ENCODE results near the gene ENTPD1.

Gene ENTPD1

DNA sequence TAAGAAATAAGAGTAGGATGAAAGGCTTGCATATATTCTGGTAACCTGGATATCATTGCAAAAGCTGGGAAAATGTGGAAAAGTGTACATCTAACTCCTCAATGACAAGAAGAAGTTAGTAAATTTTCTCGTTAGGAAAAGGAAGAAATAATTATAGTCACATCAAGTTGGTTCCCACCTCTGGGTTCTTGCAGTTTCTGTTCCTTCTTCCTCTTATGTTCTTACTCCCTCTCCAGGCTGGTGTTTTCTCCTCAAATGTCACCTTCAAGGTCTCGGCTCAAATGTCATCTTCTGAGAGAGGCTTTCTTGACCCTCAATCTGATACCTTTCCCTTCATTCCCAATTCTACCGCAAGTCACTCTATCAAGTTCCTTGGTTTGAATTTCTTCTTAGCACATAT lies 64.4 kb downstream of the ENTPD1 start:
- in situ Hi-C loops (cut with MboI; ENCODE audit: low sequenced_read_pairs) = no loop called here

DNA sequence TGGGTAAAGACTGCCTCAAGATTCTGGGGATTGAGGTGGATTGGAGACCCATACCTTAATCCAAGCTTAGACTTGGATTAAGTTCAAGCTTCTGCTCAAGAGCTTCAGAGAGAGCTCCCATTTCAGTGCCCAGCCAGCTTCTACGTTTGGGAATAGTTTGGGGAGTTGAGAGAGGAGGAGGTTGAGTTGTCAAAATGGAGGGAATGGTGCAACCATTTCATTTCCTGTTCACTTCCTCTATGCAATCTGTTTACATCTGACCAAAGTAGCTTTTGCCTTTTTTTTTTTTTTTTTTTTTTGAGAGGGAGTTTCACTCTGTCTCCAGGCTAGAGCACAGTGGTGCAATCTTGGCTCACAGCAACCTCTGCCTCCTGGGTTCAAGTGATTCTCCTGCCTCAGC lies 65.8 kb downstream of the ENTPD1 start:
- in situ Hi-C loops (cut with MboI; ENCODE audit: low sequenced_read_pairs) = no loop called here

DNA sequence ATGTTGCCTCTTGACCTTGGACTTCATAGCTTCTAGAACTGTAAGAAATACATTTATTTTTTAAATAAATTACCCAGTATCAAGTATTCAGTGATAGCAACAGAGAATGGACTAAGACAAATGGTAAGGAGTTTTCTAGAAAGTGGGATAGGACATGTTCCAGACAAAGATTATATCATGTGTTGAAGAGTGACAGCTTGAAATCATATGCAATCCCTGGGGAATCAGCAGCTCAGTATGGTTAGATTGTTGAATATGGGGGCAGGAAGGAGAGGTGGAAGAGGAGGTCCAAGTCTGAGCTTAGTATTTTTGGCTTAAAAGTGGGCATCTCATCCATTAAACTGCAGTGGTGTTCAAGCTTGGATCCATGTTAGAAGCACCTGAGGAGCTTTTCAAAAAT lies 74.1 kb downstream of the ENTPD1 start:
- in situ Hi-C loops (cut with MboI; ENCODE audit: low sequenced_read_pairs) = no loop called here

DNA sequence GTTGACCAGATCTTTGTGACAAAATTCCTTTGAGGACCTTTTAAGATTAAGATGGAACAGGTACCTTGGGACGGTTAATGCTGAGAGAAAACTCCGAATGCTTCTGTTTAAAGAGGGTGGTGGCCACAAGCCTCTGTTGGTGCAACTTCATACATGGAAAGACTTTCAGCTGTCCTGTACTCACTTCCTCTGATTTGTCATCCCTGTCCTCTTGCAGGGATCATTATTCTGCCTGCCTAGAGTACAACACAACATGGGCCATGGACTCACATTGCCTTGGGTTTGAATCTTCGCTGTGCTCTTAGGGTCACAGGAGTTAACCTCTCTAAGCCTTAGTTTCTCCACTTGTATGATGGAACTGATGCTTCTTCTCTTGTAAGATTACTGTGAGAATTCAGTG lies 75.1 kb downstream of the ENTPD1 start:
- in situ Hi-C loops (cut with MboI; ENCODE audit: low sequenced_read_pairs) = no loop called here

DNA sequence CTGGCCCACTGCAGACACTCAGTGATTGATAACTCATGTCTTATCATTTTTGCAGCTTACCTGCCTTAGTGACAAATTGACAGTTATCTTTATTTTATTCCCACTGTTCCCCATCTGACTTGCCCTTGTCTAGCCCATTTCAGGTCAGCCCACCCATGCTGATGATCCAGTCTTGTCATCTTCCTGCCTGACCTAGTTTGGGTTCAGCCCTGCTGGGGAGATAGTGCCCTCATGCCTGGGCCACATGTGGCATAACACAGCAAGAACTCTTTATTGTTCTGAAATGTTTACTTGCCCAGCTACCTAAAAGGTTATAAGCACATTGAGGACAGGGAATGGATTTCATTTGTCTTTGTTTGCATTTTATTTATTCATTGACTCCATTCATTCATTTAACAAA lies 75.6 kb downstream of the ENTPD1 start:
- in situ Hi-C loops (cut with MboI; ENCODE audit: low sequenced_read_pairs) = no loop called here

DNA sequence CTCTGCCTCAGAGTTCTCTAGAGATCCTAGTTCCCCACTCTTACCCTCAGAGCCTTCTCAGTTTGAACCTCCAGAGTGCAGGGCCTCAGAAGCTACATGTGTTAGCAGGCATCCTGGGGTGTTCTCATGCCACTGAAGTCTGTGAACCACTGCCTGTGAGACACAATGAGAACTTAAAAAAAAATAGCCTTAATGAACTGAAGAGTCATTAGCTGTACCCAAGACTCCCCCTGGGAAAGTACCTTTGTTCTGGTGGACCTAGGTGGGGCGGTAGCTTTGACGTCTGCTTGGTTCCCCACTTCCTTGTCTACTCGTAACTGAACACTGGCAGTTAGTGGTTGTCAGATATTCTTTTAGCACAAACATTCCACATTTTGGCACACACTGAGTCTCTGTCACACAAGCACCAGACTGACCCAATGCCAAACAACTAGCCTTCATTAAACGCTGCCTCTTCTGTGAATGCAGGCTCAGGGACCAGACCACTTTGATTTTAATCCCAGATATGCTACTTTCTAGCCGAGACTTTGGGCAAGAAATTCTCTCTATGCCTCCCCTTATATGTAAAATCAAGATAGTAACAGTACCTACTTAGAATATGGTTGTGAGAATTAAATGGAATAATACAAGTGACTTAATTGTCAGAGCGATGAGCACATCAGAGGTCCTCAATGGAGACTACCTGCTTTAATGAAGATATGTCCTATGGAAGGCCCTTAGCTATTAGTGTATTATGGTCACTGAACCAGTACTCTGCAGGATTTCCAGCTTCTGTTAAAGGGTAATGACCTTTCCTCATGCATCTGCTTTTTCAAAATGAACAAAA lies 76.5 kb downstream of the ENTPD1 start:
- in situ Hi-C loops (cut with MboI; ENCODE audit: low sequenced_read_pairs) = no loop called here

DNA sequence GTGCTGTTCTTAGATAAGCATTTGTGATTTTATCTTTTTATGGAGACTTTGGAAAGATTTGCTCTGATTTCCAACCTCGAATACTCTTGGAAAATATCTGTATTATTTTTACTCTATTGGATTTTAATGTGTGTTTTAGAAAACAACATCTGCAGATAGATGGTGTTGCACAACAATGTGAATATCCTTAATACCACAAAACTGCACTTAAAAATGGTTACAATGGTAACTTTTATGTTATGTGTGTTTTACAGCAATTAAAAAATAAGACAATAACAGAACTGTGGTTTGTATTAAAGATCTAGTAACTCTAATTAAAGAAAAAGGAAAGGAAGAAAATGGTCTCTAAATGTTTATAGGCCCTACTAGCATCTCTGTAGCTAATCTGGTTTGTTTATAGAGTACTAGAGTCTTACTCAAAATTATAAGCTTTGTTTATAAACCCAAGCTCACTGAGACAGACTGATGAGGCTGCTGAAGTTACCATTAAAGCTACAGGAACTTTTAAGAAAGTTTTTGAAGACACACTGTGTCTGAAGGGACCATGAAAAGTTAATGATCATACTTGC lies 77.2 kb downstream of the ENTPD1 start:
- in situ Hi-C loops (cut with MboI; ENCODE audit: low sequenced_read_pairs) = no loop called here

DNA sequence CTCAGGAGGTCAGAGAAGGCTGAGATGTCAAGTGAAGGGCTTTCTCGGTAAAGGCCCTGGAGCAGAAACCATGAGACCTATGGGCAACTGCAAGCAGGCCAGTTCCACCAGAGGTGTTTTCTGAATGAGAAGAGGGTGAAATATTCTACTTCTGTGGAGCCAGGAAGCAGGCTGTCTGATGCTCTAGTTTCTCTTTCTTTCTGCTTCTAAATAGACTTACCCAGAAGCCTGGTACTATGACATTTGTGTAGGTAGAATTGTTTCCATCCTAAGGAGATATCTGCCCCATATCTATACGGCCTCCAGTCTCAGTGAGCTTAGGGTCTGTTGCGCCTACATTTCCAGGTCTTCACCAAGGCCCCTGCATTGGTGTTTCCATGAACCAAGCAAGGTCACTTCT lies 78.4 kb downstream of the ENTPD1 start:
- in situ Hi-C loops (cut with MboI; ENCODE audit: low sequenced_read_pairs) = no loop called here

DNA sequence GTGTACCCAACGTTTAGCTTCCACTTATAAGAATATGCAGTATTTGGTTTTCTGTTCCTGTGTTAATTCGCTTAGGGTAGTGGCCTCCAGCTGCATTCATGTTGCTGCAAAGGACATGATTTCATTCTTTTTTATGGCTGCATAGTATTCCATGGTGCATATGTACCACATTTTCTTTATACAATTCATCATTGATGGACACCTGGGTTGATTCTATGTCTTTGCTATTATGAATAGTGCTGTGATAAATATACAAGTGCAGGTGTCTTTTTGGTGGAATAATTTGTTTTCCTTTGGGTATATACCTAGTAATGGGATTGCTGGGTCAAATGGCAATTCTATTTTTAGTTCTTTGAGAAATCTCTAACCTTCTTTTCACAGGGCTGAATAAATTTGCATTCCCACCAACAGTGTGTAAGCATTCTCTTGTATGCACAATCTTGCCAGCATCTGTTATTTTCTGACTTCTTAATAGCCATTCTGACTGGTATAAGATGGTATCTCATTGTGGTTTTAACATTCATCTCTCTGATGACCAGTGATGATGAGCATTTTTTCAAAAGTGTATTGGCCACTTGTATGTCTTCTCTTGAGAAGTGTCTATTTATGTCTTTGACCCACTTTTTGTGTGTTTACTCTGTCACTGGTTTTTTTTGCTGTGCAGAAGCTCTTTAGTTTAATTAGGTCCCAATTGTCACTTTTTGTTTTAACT lies 79.3 kb downstream of the ENTPD1 start:
- in situ Hi-C loops (cut with MboI; ENCODE audit: low sequenced_read_pairs) = no loop called here

DNA sequence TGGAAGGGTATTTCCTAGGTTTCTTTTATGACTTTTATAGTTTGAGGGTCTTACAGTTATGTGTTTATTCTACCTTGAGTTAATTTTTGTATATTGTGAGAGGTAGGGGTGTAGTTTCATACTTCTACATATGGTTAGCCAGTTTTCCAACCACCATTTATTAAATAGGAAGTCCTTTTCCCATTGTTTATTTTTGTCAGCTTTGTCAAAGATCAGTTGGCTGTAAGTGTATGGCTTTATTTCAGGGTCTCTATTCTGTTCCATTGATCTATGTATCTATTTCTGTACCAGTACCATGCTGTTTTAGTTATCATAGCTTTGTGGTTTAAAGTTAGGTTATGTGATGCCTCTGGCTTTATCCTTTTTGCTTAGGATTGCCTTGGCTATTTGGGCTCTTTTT lies 79.9 kb downstream of the ENTPD1 start:
- in situ Hi-C loops (cut with MboI; ENCODE audit: low sequenced_read_pairs) = no loop called here

DNA sequence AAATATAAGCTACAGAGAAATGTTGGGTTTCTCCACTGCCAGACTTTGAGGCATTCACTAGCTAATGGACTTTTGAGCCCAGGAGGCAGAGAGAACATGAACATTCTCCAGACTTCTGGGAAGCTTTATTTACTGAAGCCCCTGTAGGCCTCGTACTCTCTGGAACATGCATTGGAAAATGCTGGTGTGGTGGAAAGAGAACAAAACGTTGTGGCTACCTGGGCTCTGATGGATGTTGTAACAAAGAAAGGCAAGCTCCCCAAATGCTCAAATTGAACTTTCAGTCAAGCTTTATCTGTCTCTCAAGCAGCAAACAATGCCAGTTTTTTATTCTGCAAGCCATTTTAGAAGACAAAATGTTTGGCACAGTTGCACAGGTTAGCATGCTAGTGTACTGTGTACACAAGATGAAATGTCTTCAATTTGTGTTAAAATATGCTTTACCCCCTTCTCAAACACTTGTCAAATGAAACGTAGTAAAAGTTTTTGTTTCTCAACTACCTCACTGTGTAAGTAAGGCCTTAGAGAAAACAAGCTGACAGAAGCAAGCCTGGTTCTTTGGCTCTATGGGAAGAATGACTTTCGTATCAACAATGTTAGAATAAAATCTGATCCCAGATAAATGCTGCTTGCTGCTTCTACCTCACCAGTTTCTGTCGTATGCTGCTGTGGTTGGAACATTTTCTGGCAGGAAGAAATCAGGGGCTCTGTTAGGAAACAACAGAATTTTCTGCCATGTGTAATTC lies 80.8 kb downstream of the ENTPD1 start:
- in situ Hi-C loops (cut with MboI; ENCODE audit: low sequenced_read_pairs) = no loop called here

DNA sequence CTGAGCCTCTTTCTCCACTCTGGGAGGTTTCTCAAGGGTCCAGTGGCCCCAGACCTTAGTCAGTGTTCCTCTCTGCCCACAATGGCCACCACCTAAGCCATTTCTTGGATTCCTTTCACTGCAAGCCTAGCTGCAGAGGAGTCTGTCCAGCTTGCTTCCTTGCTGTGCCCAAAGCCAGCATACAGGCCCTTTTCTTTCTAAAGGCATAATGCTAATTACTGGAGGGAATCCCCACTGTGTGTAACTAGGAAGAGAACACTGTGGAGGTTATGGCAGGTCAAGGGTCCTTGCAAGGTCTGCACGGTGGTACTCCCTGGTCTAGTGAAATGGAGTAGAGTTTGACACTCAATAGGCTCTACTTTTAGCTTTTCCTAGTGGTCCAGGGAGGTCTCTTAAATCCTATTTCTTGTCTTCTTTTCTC lies 81.4 kb downstream of the ENTPD1 start:
- in situ Hi-C loops (cut with MboI; ENCODE audit: low sequenced_read_pairs) = no loop called here

DNA sequence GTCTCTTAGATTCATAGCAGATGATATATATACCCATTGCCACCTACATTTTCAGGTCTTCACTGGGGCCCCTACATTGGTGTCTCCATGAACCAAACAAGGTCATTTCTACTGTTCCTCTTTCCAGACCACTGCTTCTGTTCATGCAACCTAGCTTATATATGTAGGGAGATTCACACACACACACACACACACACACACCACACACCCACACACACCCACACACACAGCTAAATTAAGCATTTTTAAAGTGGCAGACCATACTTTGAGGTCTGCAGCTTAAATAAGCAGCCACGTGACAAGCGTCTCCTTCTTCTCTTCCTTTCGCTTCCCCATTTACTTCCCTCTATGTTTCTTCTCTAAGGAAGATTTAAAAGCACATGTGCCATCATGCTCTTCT lies 81.8 kb downstream of the ENTPD1 start:
- in situ Hi-C loops (cut with MboI; ENCODE audit: low sequenced_read_pairs) = no loop called here

DNA sequence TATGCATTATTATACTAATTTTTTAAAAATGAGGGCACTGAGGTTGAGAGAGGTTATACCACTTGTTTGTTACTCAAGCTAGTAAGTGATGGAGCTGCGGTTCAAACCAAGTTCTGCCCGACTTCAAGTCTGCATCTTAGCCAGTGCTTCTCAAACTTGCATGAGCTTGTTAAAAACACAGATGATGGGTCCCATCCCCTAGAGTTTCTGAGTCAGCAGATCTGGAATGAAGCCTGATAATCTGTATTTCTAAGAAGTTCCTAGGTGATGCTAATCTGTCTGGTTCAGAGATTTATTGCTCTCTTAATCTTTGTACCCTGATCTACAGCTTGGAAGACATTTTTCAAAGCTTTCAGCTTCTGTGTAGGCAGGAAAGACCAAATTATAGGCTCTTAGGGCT lies 84.2 kb downstream of the ENTPD1 start:
- in situ Hi-C loops (cut with MboI; ENCODE audit: low sequenced_read_pairs) = no loop called here

DNA sequence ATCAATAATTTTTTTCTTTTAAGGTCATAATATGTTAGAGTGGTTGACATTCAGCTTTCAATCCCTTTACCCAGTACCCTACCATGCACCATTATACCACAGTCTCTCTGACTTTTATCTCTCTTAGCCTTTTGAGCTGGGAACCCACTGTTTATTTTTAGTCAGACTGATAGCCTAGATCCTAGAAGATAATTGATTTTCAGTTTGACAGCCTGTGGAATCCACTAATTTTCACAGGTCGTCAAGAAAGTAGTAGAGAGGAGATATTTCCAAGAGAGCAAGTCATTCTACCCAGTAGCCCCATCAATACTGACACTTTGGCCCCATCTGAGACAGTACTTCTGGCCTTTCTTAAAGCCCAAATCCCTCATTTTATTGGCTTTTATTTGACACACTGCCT lies 84.7 kb downstream of the ENTPD1 start:
- in situ Hi-C loops (cut with MboI; ENCODE audit: low sequenced_read_pairs) = no loop called here

DNA sequence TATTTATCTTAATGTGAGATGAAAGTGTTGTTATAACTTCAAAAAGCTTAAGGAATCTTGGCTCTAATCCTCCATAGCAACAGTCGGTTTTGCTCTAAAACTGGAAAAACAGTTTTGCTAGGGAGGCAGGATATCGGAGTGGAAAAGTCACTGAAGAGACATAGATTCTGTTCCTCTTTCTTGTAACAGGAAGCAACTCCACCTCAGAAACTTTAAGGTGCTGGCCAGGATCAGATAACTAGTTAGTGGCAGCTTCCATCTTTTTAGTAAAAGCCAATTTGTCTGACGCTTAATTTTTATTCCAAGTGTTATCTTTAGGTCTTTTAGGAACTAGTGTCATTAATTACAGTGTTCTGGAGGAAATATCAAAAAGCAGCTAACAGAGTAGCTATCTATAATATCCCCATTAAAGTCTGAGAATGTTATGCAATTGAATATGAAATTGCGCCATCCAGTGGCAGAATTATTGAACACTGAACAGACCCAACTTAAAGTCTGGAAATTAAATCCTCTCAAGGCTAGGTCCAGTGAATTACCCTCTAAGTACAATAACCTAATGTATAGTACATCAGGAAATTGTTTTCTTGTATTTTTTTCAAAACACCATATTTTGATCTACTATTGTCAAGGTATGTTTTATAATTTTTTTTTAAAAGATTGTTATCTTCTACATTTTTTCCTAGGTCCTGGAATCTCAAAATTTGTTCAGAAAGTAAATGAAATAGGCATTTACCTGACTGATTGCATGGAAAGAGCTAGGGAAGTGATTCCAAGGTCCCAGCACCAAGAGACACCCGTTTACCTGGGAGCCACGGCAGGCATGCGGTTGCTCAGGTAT lies 85.9 kb downstream of the ENTPD1 start:
- in situ Hi-C loops (cut with MboI; ENCODE audit: low sequenced_read_pairs) = no loop called here

DNA sequence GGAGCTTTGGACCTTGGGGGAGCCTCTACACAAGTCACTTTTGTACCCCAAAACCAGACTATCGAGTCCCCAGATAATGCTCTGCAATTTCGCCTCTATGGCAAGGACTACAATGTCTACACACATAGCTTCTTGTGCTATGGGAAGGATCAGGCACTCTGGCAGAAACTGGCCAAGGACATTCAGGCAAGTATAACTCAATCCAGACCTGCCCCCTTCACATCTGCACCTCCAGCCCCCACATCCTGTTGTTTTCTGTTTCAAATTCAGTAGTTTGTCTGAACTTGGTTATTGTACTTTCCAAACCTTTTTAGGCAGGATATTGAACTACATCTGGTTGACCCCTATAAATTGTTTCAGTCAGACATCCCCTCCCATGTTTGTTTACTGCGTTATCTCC lies 89.4 kb downstream of the ENTPD1 start:
- in situ Hi-C loops (cut with MboI; ENCODE audit: low sequenced_read_pairs) = no loop called here

DNA sequence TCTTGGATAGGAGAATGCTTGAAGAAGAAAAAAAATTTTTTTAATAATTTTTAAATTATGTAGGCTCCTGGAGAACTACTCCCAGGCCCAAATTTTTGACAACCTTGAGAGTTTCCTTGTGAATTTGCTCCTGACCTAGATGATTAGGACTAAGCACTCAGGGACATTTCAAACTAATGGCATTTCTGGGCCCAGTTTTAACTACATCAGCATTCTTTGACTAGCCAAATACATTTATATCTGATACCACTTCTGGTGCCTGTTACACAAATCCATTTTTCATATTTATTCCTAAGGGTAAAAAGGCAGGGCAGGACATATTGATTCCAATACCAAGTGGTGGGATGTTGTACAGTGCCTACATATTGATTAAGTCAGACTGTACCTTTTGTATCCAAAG lies 91.0 kb downstream of the ENTPD1 start:
- in situ Hi-C loops (cut with MboI; ENCODE audit: low sequenced_read_pairs) = no loop called here

DNA sequence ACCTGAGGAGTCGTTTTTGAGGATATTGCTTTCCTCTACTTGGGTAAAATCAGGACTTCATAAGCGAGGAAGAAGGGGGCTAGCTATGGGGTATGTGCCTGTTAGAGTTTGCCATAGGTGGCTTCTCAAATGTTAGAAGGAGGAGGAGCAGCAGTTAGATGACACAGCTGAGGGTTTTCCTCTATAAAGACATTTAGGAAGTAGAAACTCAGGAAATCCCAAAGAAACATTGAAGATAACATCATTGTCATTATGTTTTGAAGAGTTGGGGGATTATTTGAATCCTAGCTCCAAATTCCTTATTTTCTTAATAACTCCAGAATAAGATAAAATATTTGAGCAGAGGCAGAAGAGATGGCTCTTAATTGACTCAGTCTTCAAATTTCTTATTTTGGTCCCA lies 92.9 kb downstream of the ENTPD1 start:
- in situ Hi-C loops (cut with MboI; ENCODE audit: low sequenced_read_pairs) = no loop called here

DNA sequence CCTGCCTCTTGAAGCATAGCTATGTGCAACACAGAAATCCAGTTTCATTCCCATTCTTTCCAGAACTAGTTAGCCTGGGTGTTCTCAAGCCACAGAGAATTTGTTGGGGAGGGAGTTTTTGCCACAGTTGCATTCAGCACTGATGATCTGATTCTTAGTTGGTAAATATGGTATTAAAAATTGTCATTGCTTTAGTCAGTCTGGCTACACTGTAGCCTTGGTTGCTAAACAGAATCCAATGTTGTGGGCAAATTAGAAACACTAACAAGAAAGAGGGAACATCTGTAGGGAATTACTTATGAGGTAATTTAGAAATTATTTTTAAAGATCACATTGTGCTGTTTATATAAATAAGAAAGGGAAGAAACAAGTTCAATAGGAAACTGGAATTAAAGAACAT lies 94.8 kb downstream of the ENTPD1 start:
- in situ Hi-C loops (cut with MboI; ENCODE audit: low sequenced_read_pairs) = no loop called here

Data from hTERT RPE-1 (cell line).